ENCODE measurements around the gene DLG2.

DLG2 gene

DNA sequence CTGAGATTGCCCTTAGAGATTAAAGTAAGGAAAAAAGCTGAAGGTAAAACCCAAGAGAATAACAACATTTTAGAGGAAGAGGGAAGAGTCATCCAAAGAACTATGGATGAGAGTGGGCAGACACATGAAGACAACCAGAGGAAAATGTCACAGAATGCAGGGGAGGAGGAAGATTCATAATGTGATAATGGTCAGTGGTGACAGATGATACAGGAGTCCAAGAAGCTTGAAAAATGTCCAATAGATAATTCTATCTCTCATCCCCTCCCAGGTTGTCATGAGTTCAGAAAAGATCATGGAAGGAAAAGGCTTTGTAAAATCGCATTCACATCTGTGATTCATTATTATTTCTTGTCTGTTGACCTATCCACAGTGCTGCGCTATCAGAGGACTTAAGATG lies 2058.6 kb downstream of the DLG2 start:
- no peak for DNase-seq (ENCODE audit: low spot score)

DNA sequence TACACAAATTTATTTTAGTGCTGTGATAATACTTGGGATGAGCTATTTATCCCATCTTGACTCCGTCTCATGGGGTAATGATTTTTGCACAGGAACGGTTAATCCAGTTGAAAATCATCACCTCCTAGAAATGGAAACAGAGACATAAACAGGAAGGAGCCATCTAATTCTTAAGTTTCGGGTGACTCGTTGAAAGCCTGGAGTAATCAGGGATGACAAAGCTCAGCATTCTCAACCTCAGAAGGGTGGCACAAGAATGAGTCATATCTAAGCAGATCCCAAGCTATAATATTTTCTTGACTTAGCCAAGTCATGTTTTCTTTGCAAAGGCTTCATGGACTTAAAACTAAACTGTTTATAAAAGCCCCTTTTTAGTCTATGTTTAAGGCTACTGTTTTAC lies 2060.2 kb downstream of the DLG2 start:
- DNase-seq (ENCODE audit: low spot score) = no peak

DNA sequence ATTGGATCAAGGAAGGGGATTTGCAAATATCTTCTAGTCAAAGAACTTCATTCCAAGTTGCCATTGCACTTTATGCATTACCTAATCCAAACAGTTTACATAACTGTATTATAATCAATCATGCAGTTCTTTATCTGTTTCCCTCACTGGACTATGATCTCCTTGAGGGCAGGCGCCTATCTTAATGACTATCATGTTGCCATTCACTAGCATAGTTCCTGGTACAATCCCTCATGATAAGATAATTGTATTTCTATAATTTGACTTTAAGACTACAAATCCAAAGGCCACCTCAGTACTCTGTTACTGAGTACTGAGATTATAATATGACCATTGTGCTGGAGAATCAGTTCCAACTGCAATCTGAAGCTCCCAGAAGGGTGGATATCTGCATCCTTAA lies 2062.3 kb downstream of the DLG2 start:
- DNase-seq (ENCODE audit: low spot score) = no peak

DNA sequence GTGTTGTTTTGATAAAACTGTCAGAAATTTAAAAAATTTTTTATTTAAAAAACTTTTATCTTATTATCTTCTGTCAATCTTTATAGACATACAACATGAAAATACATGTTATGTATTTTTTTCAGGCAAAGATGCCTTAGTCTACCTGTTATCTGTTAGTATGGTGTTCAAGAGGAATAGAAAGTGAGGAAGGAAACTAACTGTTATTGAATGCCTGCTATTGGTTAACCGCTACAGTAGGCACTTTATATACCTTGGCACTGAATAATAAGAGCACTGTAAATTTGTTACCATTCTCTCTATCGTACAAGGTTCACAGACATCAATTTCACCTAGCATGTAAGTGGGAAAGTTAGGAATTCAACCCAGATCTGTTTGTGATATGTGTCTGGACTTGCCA lies 2068.9 kb downstream of the DLG2 start:
- no peak for DNase-seq (ENCODE audit: low spot score)

DNA sequence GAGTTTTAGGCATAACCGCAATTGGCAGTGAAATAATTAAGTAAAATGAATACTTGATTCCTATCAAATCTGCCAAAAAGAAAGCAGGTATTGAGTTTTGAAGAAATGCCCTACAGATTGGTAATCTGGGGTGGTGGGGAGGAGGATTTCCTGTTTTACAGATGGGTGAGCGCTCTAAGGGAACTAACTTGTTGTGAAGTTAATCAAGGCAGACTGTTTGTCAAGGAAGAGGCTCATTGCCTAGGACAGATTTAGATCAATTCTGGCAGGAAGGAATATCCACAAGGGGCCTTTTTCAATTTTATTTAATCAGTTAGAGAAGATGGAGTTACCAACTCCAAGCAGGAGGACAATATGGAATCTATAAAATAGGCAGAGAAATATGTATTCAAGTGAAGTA lies 2069.5 kb downstream of the DLG2 start:
- no peak for DNase-seq (ENCODE audit: low spot score)

DNA sequence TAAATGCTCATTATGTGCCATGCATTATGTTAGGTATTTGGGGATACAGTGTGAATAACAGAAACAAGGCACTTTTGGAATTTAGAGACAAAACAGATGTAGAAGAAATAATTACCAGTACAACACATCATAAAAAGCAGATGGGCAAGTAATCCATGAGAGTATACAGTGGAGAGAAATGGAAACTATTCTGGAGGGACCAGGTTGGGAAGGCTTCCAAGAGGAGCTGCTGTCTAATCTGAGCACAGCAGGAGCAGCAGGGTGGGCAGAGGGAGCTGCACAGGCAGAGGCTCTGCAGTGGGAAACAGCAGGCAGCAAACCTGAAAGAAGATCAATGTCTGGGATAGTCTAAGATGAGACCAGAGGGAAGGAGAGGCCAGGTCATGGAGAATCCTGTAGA lies 2072.3 kb downstream of the DLG2 start:
- no peak for DNase-seq (ENCODE audit: low spot score)

DNA sequence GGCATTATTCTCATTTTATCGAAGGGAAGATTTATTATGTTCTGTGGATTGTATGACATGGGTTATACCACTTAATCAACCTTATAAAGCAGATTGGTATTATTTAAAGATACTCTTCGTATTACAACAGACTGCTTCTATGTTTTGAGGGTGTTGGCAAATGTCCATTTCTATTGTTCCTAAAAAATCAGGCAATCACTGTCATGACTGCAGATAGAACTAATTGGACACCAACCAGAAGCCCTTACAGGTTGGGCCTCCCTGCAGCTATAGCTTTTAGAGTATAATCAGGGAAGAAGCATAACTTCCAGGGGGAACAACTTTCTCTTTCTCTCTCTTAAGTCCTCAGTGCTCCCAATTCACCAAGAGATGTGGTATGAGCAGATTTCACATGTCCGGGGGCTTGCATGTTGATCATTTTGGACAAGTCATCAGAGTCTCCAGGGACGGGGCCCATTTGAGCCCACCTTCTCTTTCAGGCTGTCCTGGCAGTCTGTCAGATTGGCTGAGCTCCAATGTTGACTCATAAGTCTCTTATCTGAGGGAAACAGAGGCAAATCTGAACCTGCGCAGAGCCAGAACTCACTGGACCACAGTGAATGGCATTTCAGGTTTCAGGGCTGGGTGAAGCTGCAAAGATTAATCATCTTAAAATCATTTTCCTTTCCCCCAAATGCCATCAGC lies 2077.0 kb downstream of the DLG2 start:
- no peak for DNase-seq (ENCODE audit: low spot score)

DNA sequence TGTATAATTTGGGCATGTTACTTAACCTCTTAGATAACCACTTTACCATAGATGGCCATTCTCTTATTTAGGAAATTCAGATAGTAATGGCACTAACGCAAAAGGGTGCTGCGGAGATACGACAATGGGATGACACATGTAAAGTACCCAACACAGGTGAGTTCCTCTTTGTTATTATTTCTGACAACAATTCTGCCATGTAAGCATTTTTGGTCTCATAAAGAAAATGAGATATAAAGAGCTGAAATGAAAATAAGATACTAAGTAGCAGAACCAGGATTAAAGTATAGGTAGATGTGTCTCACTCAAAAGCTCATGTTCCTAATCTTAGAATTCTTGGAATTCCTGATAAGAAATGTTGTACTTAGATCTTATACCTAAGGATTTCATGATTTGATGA lies 2080.8 kb downstream of the DLG2 start:
- DNase-seq (ENCODE audit: low spot score) = no peak

DNA sequence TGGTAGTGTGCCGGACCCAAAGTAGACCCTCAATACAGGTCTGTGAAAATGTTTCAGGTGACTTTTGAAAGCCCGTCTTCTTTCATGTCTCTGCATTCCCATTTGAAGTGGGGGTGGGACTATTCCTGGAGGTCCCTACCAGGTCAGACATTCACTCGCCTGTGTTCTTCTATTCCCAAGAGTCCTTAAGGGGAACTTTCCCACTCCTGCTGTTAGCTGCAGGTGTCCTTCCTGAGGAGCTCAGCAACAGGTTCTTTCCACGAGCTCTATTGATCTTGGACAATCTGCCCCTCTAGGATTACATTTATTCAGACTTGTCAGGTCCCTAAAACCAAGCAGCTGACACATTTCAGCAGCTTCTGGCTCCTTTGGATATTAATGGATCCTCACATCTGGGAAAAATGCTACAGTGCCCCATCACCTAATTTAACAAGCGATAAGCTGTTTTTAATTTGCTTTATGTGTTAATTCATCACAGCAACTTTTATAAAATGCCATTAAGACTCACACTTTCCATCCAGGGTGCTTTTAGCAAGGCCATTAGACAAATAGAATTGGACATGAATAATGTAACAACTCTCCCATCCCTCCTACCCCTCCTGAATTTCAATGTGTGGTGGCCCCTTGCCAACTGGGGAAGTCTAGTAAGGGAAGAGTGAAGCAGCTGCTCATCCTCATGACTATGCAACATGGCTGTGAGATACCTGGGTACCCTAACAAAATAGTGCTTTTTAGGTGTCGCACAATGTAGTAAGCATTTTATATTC lies 2081.5 kb downstream of the DLG2 start:
- DNase-seq (ENCODE audit: low spot score) = no peak

DNA sequence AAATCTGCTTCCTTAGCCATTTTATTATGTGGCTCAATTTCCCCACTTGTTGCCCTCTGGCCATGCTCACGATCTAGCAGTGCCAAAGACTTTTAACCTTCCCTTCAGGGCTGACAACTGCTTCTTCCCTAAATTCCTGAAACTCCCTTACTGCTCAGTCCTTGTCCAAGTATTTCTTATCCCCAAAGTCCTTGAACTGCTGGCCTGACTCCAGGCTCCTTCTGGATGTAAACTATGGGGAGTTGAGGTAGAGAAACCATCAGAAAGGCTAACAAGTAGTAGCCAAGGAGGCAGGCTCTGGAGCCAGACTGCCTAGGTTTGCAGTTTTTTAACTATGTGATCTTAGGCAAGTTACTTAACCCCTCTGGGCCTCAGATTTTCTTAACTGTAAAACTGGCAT lies 2082.3 kb downstream of the DLG2 start:
- no peak for DNase-seq (ENCODE audit: low spot score)

DNA sequence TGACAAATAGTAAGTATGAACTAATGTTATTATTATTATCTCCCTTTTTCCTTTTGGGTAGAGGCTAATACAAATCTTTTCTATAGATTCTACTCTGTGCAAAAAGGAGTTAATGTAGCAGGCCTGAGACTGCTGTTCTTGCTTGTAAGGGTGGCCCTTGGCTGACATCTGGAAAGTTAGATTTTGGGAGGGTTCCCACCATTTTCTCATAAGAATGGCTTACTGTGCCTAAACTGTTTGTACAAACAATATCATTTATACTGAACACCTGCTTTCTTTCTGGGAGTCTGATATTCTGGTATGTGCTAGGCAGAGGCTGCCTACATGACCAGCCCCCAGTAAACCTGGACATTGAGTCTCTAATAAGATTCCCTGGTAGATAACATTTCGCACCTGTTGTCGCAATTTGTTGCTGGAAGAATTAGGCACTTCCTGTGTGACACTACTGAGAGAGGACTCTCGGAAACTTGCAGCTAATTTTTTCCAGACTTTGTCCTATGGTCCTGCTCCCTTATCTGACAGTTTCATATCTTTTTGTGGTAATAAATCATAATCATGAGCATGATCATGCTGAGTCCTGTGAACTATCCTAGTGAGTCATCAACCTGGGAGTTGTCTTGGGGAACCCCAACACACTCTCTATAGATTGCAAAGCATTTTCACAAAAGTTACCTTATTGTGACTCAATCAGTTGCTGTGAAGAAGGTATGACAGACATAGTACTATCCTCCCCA lies 2083.3 kb downstream of the DLG2 start:
- no peak for DNase-seq (ENCODE audit: low spot score)

DNA sequence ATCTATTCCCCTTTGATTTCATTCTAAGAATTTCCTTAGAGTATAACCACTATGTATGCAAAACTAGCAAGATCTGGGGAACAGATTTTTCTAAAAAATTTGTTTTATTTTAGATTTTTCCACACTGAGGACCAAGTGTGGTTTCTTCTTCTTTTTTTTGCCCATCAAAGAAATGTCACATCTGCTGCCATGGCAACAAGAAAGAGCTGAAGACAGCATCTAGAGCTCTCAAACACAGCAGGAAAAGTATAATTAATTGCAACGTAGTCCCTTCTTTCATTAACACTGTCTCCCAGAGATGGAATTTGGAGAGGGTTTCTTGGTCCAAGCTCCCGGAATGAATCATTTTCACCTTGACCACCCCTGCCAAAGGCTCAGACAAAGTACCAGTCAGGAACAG lies 2084.3 kb downstream of the DLG2 start:
- DNase-seq (ENCODE audit: low spot score) = no peak

DNA sequence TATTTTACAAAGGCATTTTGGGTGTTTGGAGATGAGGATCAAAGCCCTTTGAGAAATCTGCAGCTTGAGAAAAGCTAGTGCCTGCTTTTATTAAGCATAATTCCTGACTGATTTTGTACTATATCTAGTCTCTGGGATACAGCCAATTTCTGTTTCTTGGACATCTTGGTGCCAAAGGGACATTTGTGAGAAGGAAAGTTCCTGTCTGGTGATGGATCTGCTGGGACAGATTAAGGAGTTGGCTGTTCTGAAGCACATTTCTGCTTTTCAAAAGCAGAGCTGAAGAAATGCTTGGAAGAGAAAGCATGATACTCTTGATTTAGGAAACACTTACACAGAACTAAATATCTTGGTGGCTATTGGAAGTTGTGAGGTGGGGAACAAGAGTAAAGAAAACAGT lies 2086.4 kb downstream of the DLG2 start:
- no peak for DNase-seq (ENCODE audit: low spot score)

DNA sequence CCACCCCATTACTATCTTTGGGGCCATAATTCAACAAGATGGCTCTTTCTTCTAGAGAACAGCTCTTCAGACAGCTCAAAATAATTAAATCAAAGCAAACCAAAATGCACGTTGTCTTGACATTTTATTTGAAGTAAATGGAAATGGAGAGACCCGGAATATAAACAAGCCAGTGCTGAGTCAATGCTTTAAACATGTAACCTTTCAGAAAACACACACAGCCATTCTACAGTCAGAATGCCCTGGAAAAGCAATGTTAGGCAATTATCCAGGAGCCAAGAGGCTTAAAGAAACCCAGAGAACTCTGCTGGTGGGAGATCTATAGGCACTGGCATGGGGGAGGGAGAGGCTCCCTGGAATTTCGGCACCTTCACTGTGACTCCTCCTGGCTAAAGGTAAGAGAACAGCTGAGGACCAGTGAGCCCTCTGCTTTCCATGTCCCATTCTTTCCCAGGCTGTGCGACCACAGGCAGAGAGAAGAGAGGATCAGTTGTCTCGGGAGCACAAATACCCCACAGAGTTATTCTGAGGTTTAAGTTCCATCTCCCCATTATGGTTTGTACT lies 2086.9 kb downstream of the DLG2 start:
- DNase-seq (ENCODE audit: low spot score) = no peak

DNA sequence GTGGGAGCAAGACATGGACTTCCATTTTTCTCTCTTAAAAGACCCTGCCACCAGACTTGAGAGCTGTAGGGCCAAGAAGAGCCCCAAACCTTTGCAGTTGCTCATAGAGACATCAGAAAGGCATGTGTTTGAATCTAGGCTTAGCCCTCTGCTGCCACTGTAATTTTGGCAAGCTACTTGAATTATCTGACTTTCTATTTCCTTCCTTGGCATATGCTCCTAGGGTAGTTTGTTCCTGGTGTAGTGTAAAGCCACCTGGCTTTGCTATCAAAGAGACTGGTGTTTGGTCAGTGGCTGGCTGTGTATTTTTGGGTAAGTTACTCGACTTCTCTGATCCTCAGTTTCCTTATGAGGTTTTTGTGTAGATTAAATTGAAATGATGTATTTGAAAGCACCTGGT lies 2088.9 kb downstream of the DLG2 start:
- no peak for DNase-seq (ENCODE audit: low spot score)

DNA sequence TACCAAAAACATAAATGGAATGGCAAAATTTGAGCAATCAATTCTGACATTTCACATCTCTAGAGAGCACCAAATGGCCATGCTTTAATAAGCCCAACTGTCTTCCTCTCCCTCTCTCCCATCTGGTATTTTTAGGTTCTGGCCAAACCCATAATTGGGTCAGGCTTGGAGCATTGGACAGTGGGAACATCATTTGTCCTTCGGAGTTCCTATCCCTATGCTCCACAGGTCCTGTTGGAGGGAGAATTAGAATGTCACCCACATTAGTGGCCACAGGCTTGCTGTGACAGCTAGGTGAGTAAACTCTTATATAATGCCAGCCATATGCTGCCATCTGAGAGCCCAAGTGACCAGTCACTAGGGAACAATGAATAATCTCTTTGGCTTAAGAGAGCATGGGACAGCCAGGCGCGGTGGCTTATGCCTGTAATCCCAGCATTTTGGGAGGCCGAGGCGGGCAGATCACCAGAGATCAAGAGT lies 2090.0 kb downstream of the DLG2 start:
- DNase-seq (ENCODE audit: low spot score) = no peak

DNA sequence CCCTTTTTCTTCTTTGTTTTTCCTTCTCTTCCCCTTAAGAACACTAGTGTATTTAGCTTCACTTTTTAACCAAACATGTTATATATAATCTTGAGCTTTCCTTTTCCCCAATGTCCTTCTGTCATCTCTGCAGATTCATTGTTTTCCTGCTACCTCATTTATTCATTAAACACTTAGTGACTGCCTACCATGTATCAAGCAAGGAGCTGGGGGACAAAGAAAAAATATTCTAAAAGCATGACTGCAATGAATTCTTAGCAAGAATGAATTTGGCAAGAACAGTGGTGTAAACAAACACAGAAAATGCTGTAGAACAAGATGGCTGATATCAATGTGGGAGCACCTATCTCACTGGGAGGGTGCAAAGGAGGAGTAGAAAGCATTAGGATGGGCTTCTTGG lies 2094.0 kb downstream of the DLG2 start:
- DNase-seq (ENCODE audit: low spot score) = no peak

DNA sequence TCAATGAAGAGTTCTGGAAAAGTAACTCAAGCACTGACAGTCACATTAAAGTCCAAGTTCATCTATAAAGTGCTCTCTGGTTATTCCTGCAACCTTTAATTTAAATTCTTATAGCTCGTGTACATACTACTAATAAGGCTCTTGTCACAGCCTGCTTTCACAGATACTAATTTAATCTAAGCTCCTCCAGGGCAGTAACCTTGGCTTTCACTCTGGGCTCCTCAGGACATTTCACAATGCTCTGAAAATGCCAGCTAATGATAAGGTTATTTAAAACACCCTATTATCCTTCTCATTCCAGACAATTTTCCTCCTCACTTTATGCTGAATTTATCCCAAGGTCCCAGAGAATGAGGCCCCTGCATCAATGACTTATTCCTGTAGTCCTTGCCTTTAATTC lies 2098.3 kb downstream of the DLG2 start:
- DNase-seq (ENCODE audit: low spot score) = no peak

DNA sequence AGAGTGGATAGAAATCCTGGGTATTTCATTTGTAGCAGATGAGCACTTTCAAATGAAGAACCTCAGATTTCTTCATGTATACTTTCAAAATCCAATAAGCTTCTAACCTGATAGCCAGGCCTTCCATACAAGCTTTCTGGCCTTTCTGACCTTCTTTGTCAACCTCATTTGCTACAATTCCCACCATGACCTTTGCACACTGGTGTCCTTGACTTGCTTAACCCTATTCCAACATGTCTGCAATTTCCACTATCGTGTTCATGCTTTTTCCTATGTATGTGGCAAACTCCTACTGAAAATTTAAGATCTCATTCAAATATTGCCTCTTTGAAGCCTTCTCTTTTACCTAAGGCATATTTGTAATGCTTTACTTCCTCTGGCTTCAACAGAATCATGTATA lies 2098.9 kb downstream of the DLG2 start:
- no peak for DNase-seq (ENCODE audit: low spot score)

DNA sequence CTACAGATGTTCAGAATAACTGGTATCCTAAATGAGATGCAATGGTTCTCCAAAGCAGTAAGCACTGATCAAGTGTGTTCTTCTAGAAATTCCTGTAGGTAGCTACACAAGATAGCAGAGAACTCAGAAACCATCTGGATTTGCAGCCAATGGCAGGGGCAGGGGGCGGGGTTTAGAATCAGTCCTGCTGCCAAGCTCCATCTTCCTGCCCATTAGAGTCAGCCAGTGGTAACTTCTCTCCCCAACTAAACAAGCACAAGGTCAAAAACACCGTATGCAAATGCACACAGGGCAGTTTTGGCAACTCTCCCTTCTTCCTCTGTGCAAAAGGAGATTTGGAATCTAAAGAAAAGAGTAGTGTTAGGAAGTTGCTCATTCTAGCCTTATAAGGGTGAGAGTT lies 2103.5 kb downstream of the DLG2 start:
- no peak for DNase-seq (ENCODE audit: low spot score)

DNA sequence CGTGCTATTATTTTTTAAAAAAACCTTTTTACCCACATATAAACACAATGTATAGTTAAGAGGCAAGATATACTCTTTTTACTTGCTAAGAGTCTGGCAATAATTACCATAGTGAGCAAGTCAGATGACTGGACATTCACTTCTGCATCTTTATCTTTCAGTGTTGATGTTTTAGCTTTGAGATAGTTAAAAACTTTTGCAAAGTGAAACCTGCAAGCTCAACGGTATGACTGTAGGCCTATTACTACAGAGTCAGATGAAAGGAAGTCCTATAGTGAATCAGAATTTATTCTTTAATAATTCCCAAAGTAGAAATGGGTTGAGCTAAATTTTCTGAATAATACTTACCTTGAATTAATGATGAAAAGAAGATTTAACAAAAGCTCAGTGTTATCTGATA lies 2104.2 kb downstream of the DLG2 start:
- DNase-seq (ENCODE audit: low spot score) = no peak

DNA sequence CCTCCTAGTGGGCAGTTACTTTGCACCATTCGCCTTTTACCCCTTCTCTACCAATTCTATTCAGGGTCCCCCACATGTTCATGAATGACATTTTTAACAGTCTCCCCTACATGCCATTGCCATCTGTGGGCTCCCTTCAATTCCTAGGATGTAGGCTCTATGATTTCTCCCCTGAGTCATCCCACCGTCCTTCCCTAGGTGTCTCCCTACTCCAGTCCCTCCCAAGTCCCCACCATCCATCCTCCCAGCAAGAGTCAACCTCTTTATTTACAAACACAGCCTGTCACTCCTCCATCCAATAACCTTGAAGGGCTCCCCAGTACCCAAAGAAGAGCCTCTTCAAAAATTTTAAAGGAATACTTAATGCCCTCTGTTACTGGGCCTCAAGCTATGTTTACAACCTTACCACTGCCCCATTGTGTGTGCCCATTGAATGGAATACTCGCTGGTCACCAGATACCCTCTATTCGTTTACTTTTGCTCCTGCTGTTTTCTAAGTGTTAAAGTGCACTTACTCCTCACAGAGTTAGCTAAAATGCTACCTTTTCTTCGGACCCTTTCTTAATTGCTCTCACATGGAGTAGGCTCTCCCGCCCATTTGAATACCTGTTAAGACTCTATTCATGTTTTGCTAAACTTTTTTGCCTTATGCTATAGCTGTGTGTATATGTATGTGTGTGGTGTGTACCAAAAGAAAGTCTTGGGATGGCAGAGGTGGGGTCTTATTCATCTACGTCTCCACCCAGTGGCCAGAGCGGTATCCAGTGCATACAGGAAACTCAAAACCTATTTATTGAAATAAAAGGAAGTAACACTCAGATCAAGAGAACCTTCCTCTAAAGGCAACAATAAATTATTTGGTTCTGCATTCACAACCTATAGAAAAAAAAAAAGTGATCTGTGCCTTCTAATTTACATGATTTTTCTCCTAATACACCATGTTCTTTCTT lies 2105.2 kb downstream of the DLG2 start:
- no peak for DNase-seq (ENCODE audit: low spot score)
